ENCODE data around the gene PLRG1. TPM values are rescaled to one million over a fixed set of nuclear protein-coding genes. Genes with fewer than 3 reads are reported as not detected.

PLRG1 gene
- total and polyA plus RNA-seq, 4 donors = 27.2 to 51.5 (median 29.9) TPM

GRCh38 chr4:154497889-154498288, 52.3 kb downstream of the PLRG1 start:
- no peaks in the 10 kb centered on the region for H3K4me1 ChIP-seq (ENCODE audit: control insufficient read depth in 4 of 4, insufficient read depth in 4 of 4, low read length in 3 of 4)
- no peak overlapping the region for H3K4me3 ChIP-seq (ENCODE audit: low read depth in 1 of 3, low read length in 3 of 3)
- H3K27me3 ChIP-seq (ENCODE audit: control insufficient read depth in 4 of 4, insufficient read depth in 4 of 4, low read length in 3 of 4) = peaks cover 0 to 4% (median 0%) of the 10 kb centered on the region in 4 donors
- H3K36me3 ChIP-seq (ENCODE audit: control insufficient read depth in 4 of 4, insufficient read depth in 3 of 4, low read depth in 1 of 4, low read length in 3 of 4) = no peaks in the 10 kb centered on the region
- TF ChIP-seq MAX (IDR thresholded peaks at IDR 0.05) = no peak
- TF ChIP-seq EGR1 (IDR thresholded peaks at IDR 0.05; ENCODE audit: low read depth in 2 of 2) = no peak
- TF ChIP-seq HNF4G (IDR thresholded peaks at IDR 0.05) = no peak
- TF ChIP-seq TAF1 (conservative IDR thresholded peaks at IDR 0.05) = no peak
- no peak for TF ChIP-seq ZBTB33 (IDR thresholded peaks at IDR 0.05)
- no peak for TF ChIP-seq SP1 (IDR thresholded peaks at IDR 0.05)
- no peak for TF ChIP-seq YY1 (IDR thresholded peaks at IDR 0.05)
- no peak for TF ChIP-seq RAD21 (IDR thresholded peaks at IDR 0.05)
- TF ChIP-seq GABPA (IDR thresholded peaks at IDR 0.05 in 1 of 2, conservative IDR thresholded peaks at IDR 0.05 in 1 of 2) = no peak
- no peak for TF ChIP-seq RXRA (IDR thresholded peaks at IDR 0.05)
- TF ChIP-seq HNF4A (conservative IDR thresholded peaks at IDR 0.05) = no peak
- no peak overlapping the region for H3K9ac ChIP-seq (ENCODE audit: low read depth in 1 of 2, low read length in 2 of 2)
- DNase-seq (ENCODE audit: low spot score) = no peak
- no peak overlapping the region for H3K27ac ChIP-seq (ENCODE audit: low read depth in 1 of 2, low read length in 2 of 2)
- no peaks in the 10 kb centered on the region for H3K9me3 ChIP-seq (ENCODE audit: control insufficient read depth in 4 of 4, low read length in 3 of 4)
- WGBS = 86% methylated on average over 5 of the region's 5 CpGs

- no peaks in the 10 kb centered on the region for H3K9me3 ChIP-seq (ENCODE audit: control insufficient read depth in 4 of 4, low read length in 3 of 4)
- H3K4me1 ChIP-seq (ENCODE audit: control insufficient read depth in 4 of 4, insufficient read depth in 4 of 4, low read length in 3 of 4) = peaks cover 2 to 13% (median 11%) of the 10 kb centered on the region in 4 donors
- H3K4me3 ChIP-seq (ENCODE audit: low read depth in 1 of 3, low read length in 3 of 3) = no peak overlapping the region
- DNase-seq (ENCODE audit: low spot score) = no peak
- no peaks in the 10 kb centered on the region for H3K36me3 ChIP-seq (ENCODE audit: control insufficient read depth in 4 of 4, insufficient read depth in 3 of 4, low read depth in 1 of 4, low read length in 3 of 4)
- H3K9ac ChIP-seq (ENCODE audit: low read depth in 1 of 2, low read length in 2 of 2) = no peak overlapping the region
- H3K27me3 ChIP-seq (ENCODE audit: control insufficient read depth in 4 of 4, insufficient read depth in 4 of 4, low read length in 3 of 4) = peaks cover 0 to 3% (median 0%) of the 10 kb centered on the region in 4 donors
- TF ChIP-seq NR2F2 (IDR thresholded peaks at IDR 0.05) (no peak), CTCF (IDR thresholded peaks at IDR 0.05; ENCODE audit: low read depth, low read length, missing input control) (no peak), ZBTB33 (IDR thresholded peaks at IDR 0.05) (no peak), REST (IDR thresholded peaks at IDR 0.05) (no peak), HNF4A (conservative IDR thresholded peaks at IDR 0.05) (no peak), FOXA2 (IDR thresholded peaks at IDR 0.05) (no peak), TAF1 (conservative IDR thresholded peaks at IDR 0.05) (no peak), HNF4G (IDR thresholded peaks at IDR 0.05) (no peak)
- no peak overlapping the region for H3K27ac ChIP-seq (ENCODE audit: low read depth in 1 of 2, low read length in 2 of 2)
- 95% methylated on average over 2 of the region's 2 CpGs for WGBS
These were observed 54.3 kb downstream of the PLRG1 start for GRCh38 chr4:154495867-154496266.

Measured in liver (tissue), 9 donors.